ENCODE measurements around the gene TRMU. TPM values are rescaled to one million over a fixed set of nuclear protein-coding genes. Genes with fewer than 3 reads are reported as not detected.

Gene TRMU
- total RNA-seq, 2 donors from 2014 or later, result 79.7 to 84.5 TPM

DNA sequence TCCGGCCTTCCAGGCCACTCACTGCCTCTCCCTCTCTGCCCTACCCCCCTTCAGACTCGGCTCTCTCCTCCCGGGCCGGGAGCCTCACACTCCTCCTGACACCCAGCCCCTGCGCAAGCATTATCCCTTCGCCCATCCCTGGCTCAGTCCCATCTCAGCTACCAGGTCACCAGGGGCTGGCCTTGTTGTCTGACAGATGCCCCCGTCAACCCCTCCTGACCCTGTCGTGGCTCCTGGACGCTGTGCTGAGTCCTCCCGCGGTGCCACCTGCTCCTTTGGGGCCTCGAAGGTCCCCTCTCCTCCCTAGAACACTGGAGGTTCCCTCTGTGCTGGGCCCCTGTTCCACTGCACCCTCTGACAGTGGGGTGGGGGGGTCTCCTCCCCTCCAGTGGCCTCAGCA, 32.9 kb downstream of the TRMU start:
- 86 to 96% methylated on average over 4 to 12 of the region's 12 CpGs for WGBS, 2 experiments (ENCODE audit: insufficient coverage in 1 of 2, insufficient read length in 1 of 2)
- Mint-ChIP-seq H3K4me3 (no peak overlapping the region), H3K36me3 (ENCODE audit: low read depth) (peaks cover 7% of the 10 kb centered on the region), H3K27ac (no peak overlapping the region), H3K27me3 (ENCODE audit: insufficient read depth) (no peaks in the 10 kb centered on the region), H3K4me1 (peaks cover 7% of the 10 kb centered on the region), H3K9me3 (no peaks in the 10 kb centered on the region)
- Histone ChIP-seq H3K4me3 (ENCODE audit: low read length) (no peak overlapping the region), H3K9ac (ENCODE audit: extremely low read depth, low read length, poor library complexity, severe bottlenecking) (no peak overlapping the region), H3K4me1 (ENCODE audit: control insufficient read depth, insufficient read depth, low read length) (peaks cover 4% of the 10 kb centered on the region), H3K9me3 (ENCODE audit: control insufficient read depth, low read length) (no peaks in the 10 kb centered on the region), H3K27me3 (ENCODE audit: control insufficient read depth, insufficient read depth, low read length, poor library complexity, severe bottlenecking) (no peaks in the 10 kb centered on the region), H3K27ac (ENCODE audit: low read depth, low read length) (no peak overlapping the region), H3K36me3 (ENCODE audit: control insufficient read depth, insufficient read depth, low read length) (no peaks in the 10 kb centered on the region)
- TF ChIP-seq, protein P1, sequence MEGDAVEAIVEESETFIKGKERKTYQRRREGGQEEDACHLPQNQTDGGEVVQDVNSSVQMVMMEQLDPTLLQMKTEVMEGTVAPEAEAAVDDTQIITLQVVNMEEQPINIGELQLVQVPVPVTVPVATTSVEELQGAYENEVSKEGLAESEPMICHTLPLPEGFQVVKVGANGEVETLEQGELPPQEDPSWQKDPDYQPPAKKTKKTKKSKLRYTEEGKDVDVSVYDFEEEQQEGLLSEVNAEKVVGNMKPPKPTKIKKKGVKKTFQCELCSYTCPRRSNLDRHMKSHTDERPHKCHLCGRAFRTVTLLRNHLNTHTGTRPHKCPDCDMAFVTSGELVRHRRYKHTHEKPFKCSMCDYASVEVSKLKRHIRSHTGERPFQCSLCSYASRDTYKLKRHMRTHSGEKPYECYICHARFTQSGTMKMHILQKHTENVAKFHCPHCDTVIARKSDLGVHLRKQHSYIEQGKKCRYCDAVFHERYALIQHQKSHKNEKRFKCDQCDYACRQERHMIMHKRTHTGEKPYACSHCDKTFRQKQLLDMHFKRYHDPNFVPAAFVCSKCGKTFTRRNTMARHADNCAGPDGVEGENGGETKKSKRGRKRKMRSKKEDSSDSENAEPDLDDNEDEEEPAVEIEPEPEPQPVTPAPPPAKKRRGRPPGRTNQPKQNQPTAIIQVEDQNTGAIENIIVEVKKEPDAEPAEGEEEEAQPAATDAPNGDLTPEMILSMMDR (conservative IDR thresholded peaks at IDR 0.05), result no peak
- no peak for DNase-seq

GRCh38 chr22:46368871-46369715, 33.6 kb downstream of the TRMU start:
- TF ChIP-seq, protein P1 (conservative IDR thresholded peaks at IDR 0.05), result no peak
- no peaks in the 10 kb centered on the region for H3K27me3 ChIP-seq (ENCODE audit: control insufficient read depth, insufficient read depth, low read length, poor library complexity, severe bottlenecking)
- H3K36me3 ChIP-seq (ENCODE audit: control insufficient read depth, insufficient read depth, low read length), result no peaks in the 10 kb centered on the region
- H3K27ac ChIP-seq (ENCODE audit: low read depth, low read length), result no peak overlapping the region
- Mint-ChIP-seq H3K4me1 (peaks cover 7% of the 10 kb centered on the region), H3K9me3 (no peaks in the 10 kb centered on the region), H3K36me3 (ENCODE audit: low read depth) (peaks cover 11% of the 10 kb centered on the region), H3K4me3 (no peak overlapping the region), H3K27me3 (ENCODE audit: insufficient read depth) (no peaks in the 10 kb centered on the region), H3K27ac (no peak overlapping the region)
- 93 to 96% methylated on average over 21 to 31 of the region's 31 CpGs for WGBS, 2 experiments (ENCODE audit: insufficient coverage in 1 of 2, insufficient read length in 1 of 2)
- H3K9me3 ChIP-seq (ENCODE audit: control insufficient read depth, low read length), result no peaks in the 10 kb centered on the region
- DNase-seq, result no peak
- H3K9ac ChIP-seq (ENCODE audit: extremely low read depth, low read length, poor library complexity, severe bottlenecking), result no peak overlapping the region
- H3K4me3 ChIP-seq (ENCODE audit: low read length), result no peak overlapping the region
- peaks cover 4% of the 10 kb centered on the region for H3K4me1 ChIP-seq (ENCODE audit: control insufficient read depth, insufficient read depth, low read length)

GRCh38 chr22:46369716-46370583, 34.4 kb downstream of the TRMU start:
- Histone ChIP-seq H3K9ac (ENCODE audit: extremely low read depth, low read length, poor library complexity, severe bottlenecking) (no peak overlapping the region), H3K27me3 (ENCODE audit: control insufficient read depth, insufficient read depth, low read length, poor library complexity, severe bottlenecking) (no peaks in the 10 kb centered on the region), H3K27ac (ENCODE audit: low read depth, low read length) (no peak overlapping the region), H3K4me1 (ENCODE audit: control insufficient read depth, insufficient read depth, low read length) (peaks cover 4% of the 10 kb centered on the region), H3K9me3 (ENCODE audit: control insufficient read depth, low read length) (no peaks in the 10 kb centered on the region), H3K36me3 (ENCODE audit: control insufficient read depth, insufficient read depth, low read length) (no peaks in the 10 kb centered on the region), H3K4me3 (ENCODE audit: low read length) (no peak overlapping the region)
- Mint-ChIP-seq H3K9me3 (no peaks in the 10 kb centered on the region), H3K27me3 (ENCODE audit: insufficient read depth) (no peaks in the 10 kb centered on the region), H3K4me1 (peaks cover 7% of the 10 kb centered on the region), H3K36me3 (ENCODE audit: low read depth) (peaks cover 13% of the 10 kb centered on the region), H3K27ac (no peak overlapping the region), H3K4me3 (no peak overlapping the region)
- TF ChIP-seq, protein P1 (conservative IDR thresholded peaks at IDR 0.05), result no peak
- DNase-seq, result no peak
- WGBS, 2 experiments (ENCODE audit: insufficient coverage in 1 of 2, insufficient read length in 1 of 2), result 95 to 96% methylated on average over 17 to 25 of the region's 25 CpGs
